Type B pancreatic cell (in vitro differentiated cells): ENCODE results near the gene ACTR1A. TPM values are rescaled to one million over a fixed set of nuclear protein-coding genes. Genes with fewer than 3 reads are reported as not detected.
A peak's percentile ranks its signal among the peaks of the same experiment; 100 is the strongest.
"Not testable (repeated sequence)": the region's sequence is repeated elsewhere in the genome, so short reads cannot be mapped to it uniquely, and the experiment has no call there.

Experiments
- DNase-seq: peaks from one replicate; pipeline ENCODE4 v3.0.0; 2021; ENCODE audit warnings: mixed read lengths; ENCODE audit not compliant: unreplicated experiment; ENCODE audit errors: extremely low spot score
- H3K27ac Mint-ChIP-seq: 2 replicates; pipeline ENCODE4 v1.8.0; 2021; ENCODE audit warnings: mild to moderate bottlenecking, mixed read lengths
- H3K27me3 Mint-ChIP-seq: 2 replicates; pipeline ENCODE4 v1.8.0; 2021; ENCODE audit warnings: mixed read lengths
- H3K36me3 Mint-ChIP-seq: 2 replicates; pipeline ENCODE4 v1.8.0; 2021; ENCODE audit warnings: mixed read lengths
- H3K4me1 Mint-ChIP-seq: one replicate; pipeline ENCODE4 v1.8.0; 2021; ENCODE audit warnings: mixed read lengths; ENCODE audit not compliant: unreplicated experiment
- H3K4me3 Mint-ChIP-seq: 2 replicates; pipeline ENCODE4 v1.8.0; 2021; ENCODE audit warnings: mild to moderate bottlenecking, mixed read lengths
- H3K9me3 Mint-ChIP-seq: 2 replicates; pipeline ENCODE4 v1.8.0; 2021; ENCODE audit warnings: mixed read lengths
- CTCF ChIP-seq: fragments of 200-600 bp; sonication (generic); conservative IDR thresholded peaks from 2 replicates; pipeline ENCODE4 v1.5.0; 2021; ENCODE audit warnings: antibody characterized with exemption, mild to moderate bottlenecking
- total RNA-seq: library from RNA; stranded (reverse); gene quantifications from 2 replicates; pipeline ENCODE4 v1.2.1, GENCODE V29; 2021; ENCODE audit warnings: low replicate concordance

The ACTR1A gene
- total RNA-seq, 1 donor from 2014 or later: 95.4 TPM

DNA sequence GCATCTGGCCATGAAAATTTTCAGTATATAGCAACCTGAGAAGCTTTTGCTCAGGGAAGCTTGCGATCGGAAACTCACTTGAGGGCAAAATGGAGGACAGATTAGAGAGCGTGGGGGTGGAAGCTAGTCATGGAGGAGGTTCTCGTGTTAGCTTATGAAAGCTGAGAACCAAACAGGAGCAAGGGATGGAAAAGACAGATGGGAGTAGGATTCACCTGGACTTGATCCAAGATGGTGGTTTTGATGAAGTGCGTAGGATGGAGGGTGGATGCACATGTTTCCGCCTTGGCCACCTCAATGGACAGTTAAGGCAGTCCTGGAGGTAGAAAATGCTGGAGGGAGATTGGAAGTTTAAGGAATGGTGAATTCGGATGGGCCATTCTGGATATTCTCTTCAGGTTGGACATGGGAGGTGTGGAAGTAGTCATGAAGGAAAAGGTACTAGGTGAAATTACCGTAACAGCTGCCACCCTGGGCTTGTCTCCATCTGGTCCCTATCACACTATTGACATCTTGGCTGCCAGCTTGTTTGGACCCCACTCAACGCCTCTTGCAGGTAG, 44.8 kb downstream of the ACTR1A start:
- H3K4me3 Mint-ChIP-seq: no peak overlapping the region
- no peak for DNase-seq
- TF ChIP-seq CTCF: no peak
- H3K27ac Mint-ChIP-seq: no peak overlapping the region
- H3K27me3 Mint-ChIP-seq: no peaks in the 10 kb centered on the region
- H3K4me1 Mint-ChIP-seq: peaks cover 22% of the 10 kb centered on the region
- no peaks in the 10 kb centered on the region for H3K36me3 Mint-ChIP-seq
- H3K9me3 Mint-ChIP-seq: no peaks in the 10 kb centered on the region

GRCh38 chr10:102455893-102456471, 46.5 kb downstream of the ACTR1A start:
- Mint-ChIP-seq H3K9me3 (no peaks in the 10 kb centered on the region), H3K27me3 (no peaks in the 10 kb centered on the region), H3K27ac (no peak overlapping the region), H3K36me3 (no peaks in the 10 kb centered on the region), H3K4me1 (peaks cover 9% of the 10 kb centered on the region), H3K4me3 (no peak overlapping the region)
- DNase-seq: no peak
- TF ChIP-seq CTCF: no peak

- Mint-ChIP-seq H3K4me3 (peak overlapping the region; percentile 47), H3K27ac (peak overlapping the region; percentile 89)
- not testable (repeated sequence) for H3K9me3 Mint-ChIP-seq
These were observed 47.6 kb downstream of the ACTR1A start for GRCh38 chr10:102454662-102455487.

GRCh38 chr10:102453502-102453901, 49.0 kb downstream of the ACTR1A start:
- Mint-ChIP-seq H3K4me3 (no peak overlapping the region), H3K36me3 (no peaks in the 10 kb centered on the region), H3K27me3 (no peaks in the 10 kb centered on the region), H3K27ac (no peak overlapping the region), H3K9me3 (no peaks in the 10 kb centered on the region), H3K4me1 (peaks cover 12% of the 10 kb centered on the region)
- no peak for DNase-seq
- TF ChIP-seq CTCF: no peak

More at GRCh38 chr10:102454662-102455487, 47.6 kb downstream of the ACTR1A start:
- H3K4me1 Mint-ChIP-seq, DNase-seq, H3K36me3 Mint-ChIP-seq, H3K27me3 Mint-ChIP-seq: not testable (repeated sequence)

DNA sequence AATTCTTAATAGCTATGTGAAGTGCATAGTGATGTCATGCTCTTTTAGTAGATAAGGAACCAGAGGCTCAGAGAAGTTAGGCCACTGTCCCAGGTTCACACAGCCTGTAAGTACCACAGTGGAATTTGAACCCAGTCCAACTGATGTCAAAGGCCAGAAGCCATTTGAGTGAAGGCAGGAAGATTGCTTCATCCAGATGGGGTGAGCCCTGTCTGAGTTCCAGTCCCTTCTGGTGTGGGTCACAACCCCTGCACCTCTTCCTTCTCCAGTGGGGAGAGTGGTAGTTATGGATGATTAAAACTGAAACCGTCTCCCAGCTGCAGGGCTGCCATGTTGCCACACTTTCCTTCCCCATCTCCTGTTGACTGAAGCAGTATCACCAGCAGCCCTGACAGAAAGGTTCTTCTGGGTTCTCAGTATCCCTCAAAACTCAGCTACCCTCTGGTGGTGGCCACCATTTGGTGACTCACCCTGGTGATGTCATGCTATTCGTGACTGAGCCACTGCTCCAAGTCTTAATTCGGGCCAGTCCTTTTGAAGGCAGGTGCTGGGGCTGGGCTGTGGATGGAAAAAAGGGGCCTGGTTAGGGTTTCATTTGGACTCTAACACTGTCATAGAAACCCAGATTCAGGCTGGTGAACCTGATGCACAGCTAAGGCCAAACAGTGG, 49.7 kb downstream of the ACTR1A start:
- Mint-ChIP-seq H3K9me3 (no peaks in the 10 kb centered on the region), H3K4me1 (peaks cover 12% of the 10 kb centered on the region), H3K27ac (peak overlapping the region; percentile 57), H3K36me3 (no peaks in the 10 kb centered on the region), H3K27me3 (no peaks in the 10 kb centered on the region), H3K4me3 (peak overlapping the region; percentile 75)
- no peak for TF ChIP-seq CTCF
- DNase-seq: no peak
